Islet precursor cell (in vitro differentiated cells): ENCODE measurements around the gene KLHL15.
"Not testable (repeated sequence)": the region's sequence is repeated elsewhere in the genome, so short reads cannot be mapped to it uniquely, and the experiment has no call there.

Experiments
- DNase-seq: peaks from one replicate; pipeline ENCODE4 v3.0.0-alpha.2; 2018

Gene KLHL15, protein sequence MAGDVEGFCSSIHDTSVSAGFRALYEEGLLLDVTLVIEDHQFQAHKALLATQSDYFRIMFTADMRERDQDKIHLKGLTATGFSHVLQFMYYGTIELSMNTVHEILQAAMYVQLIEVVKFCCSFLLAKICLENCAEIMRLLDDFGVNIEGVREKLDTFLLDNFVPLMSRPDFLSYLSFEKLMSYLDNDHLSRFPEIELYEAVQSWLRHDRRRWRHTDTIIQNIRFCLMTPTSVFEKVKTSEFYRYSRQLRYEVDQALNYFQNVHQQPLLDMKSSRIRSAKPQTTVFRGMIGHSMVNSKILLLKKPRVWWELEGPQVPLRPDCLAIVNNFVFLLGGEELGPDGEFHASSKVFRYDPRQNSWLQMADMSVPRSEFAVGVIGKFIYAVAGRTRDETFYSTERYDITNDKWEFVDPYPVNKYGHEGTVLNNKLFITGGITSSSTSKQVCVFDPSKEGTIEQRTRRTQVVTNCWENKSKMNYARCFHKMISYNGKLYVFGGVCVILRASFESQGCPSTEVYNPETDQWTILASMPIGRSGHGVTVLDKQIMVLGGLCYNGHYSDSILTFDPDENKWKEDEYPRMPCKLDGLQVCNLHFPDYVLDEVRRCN

DNA sequence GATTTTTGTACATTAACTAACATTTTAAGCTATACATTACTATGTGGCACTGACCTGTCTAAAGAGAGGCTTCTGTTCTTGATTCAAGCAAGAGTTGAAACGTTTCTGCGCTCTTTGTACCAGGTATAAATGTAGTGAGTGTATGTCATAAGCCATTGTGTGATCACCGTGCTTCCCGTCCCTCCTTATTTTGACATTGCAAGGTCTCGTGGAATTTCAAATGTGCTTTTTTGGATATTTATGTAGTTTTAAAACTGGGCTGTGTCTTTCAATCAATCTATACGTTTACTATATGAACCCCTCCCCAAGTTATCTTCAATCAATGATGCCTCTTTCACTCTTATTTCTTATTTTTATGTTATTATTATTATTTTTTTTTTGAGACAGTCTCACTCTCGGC lies at the start of gene KLHL15:
KLHL15 (minus strand) TSS at position 101 of the 400 bp plus-strand sequence. CDS start 20,493 bp downstream, outside the sequence.
- DNase-seq = no peak

DNA sequence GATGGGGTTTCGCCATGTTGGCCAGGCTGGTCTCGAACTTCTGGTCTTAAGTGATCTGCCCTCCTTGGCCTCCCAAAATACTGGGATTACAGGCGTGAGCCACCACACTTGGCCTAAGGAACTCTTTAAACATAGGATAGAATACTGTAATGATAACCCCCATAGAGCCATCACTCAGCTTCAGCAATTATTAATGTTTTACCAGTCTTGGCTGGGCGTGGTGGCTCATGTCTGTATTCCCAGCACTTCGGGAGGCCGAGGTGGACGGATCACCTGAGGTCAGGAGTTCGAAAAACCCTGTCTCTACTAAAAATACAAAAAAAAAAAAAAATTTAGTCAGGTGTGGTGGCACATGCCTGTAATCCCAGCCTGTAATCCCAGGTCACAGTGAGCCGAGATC lies 42.9 kb upstream of the KLHL15 start:
- no peak for DNase-seq

DNA sequence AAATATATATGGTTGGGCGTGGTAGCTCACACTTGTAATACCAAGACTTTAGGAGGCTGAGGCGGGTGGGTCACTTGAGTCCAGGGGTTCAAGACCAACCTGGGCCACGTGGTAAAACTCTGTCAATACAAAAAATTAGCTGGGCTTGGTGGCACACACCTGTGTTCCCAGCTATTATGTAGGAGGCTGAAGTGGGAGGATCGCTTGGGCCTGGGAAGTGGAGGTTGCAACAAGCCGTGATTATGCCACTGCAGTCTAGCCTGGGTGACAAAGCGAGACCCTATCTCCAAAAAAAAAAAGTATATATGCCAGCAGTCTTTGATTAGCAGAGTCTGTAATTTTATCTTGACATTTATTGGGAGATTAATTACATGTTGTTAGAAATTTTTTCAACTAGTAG lies 36.5 kb upstream of the KLHL15 start:
- no peak for DNase-seq

DNA sequence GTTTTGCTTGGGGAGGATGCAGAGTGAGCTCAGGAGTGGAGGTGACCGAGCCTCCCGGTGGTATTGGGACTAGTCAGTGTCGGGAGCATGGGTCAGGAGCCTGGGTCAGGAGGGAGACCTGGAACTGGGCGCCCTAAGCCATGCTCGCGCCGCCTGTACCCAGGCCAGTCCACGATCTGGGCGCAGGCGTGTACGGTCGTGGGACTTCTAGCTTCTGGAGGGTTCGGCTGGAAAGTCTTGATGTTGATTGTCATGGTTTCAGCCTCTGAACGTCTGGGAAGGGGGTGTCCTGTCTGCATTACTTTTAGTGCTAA lies 28.0 kb upstream of the KLHL15 start:
- DNase-seq = no peak

DNA sequence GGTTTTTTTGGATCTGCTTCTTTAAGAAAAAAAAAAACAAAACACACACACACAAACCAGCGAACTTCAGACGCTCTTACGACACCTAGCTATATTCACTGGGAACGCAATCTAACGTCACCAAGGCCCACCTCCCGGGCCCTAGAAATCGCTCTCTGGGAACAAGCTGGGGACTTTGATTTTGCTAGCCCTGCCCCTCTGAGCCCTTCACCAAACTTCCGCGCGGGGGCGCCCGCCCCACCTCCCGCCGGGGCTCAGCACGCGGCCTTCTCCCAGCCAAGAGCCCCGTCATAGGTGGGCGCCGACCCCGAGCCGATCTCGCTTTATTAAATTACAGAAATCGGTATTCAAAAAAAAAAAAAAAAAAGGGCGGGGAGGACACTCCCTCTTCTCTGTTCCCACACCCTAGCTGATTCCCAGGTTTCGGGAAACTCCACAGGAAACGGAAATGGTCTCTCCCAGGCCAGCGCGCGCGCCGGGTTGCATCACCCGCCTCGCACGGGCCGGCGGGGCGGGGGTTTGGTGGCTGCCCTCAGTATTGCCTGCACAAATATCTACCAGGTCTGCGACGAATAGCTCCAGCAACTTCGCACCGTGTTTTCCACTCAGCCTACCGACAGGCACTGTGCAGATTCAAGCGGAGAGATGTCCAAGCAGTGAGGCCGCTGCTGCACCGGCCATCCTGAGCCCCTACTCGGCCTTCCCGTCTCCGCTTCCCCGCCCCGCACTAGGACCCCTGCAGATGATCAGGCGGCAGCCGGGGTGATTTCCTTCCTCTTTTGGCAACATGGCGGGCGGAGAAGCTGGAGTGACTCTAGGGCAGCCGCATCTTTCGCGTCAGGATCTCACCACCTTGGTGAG lies 27.4 kb upstream of the KLHL15 start, which contains the start of gene EIF2S3:
EIF2S3 (plus strand) TSS at position 775 of the 861 bp plus-strand sequence; CDS start at position 788, 13 bp downstream.
- peak; percentile 98 for DNase-seq

DNA sequence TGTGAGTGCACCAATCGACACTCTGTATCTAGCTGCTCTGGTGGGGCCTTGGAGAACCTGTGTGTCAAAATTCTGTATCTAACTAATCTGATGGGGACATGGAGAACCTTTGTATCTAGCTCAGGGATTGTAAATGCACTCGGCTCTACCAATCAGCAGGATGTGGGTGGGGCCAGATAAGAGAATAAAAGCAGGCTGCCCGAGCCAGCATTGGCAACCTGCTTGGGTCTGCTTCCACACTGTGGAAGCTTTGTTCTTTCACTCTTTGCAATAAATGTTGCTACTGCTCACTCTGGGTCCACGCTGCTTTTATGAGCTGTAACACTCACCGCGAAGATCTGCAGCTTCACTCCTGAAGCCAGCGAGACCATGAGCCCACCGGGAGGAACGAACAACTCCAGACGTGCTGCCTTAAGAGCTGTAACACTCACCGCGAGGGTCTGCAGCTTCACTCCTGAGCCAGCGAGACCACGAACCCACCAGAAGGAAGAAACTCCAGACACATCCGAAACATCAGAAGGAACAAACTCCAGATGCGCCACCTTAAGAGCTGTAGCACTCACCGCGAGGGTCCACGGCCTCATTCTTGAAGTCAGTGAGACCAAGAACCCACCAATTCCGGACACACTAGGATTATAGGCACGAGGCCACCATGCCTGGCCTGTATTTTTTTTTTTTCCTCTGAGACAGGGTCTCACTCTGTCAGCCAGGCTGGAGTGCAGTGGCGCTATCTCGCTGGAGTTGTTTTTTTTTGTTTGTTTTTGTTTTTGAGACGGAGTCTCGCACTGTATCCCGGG lies 23.7 kb upstream of the KLHL15 start:
- not testable (repeated sequence) for DNase-seq

DNA sequence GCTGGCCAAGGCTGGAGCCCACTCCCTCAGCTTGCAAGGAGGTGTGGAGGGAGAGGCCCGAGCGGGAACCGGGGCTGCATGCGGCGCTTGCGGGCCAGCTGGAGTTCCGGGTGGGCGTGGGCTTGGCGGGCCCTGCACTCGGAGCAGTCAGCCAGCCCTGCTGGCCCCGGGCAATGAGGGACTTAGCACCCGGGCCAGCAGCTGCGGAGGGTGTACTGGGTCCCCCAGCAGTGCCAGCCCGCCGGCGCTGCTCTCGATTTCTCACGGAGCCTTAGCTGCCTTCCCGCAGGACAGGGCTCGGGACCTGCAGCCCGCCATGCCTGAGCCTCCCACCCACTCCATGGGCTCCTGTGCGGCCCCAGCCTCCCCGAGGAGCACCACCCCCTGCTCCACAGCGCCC lies 22.7 kb upstream of the KLHL15 start:
- DNase-seq = not testable (repeated sequence)

DNA sequence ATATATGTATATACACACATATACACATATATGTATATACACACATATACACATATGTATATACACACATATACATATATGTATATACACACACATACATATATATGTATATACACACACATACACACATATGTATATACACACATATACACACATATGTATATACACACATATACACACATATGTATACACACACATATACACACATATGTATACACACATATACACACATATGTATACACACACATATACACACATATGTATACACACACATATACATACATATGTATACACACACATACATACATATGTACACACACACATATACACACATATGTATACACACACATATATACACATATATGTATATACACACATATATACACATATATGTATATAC lies 19.1 kb upstream of the KLHL15 start:
- DNase-seq = not testable (repeated sequence)

DNA sequence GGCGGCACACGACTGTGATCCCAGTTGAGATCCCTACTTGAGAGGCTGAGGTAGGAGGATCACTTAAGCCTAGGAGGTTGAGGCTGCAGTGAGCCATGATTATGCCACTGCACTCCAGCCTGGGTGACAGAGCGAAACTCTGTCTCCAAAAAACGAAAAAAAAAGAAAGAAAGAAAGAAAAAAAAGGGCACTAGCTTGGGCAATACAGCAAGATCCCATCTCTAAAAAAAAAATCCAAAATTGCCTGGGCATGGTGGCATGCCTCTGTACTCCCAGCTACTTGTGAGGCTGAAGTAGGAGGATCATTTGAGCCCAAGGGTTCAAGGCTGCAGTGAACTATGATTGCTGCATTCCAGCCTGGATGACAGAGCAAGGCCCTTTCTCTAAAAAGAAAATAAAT lies 10.7 kb upstream of the KLHL15 start:
- DNase-seq = no peak

DNA sequence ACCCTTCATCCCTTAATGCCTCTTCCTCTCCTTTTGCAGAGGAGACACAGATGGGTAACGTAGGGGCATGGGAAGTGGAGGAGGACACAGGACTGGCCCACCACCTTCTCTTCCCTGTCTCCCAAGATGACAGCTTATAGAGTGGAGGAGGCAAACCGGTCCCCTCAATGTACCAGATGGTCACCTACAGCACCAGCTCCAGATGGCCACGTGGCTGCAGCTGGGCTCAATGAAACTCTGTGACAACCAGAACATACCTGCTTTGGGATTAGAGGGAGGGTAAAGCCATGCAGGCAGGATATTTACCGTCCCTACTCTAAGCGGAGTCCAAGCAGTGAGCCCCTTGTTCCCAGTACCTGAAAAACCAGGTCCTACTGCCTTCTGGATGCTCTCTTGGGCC lies 7.5 kb upstream of the KLHL15 start:
- no peak for DNase-seq

DNA sequence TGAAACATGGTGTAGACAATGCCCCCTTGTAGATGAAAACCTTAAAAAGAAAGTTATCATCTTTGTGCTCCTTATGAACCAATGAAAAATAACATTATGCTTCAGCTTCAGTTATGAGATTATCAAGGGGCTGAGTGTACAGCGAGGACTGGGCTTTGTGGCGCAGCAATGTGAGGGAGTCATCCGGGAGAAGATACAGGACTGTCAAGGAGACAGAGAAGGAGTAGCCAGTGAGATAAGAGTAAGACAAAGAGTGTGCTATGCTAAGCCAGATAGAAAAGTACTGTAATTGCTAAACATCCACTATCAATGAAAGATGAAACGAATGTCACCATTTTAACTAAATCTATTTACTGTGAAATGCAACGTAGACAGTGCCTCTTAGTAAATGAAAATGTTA lies 3.6 kb upstream of the KLHL15 start:
- no peak for DNase-seq

DNA sequence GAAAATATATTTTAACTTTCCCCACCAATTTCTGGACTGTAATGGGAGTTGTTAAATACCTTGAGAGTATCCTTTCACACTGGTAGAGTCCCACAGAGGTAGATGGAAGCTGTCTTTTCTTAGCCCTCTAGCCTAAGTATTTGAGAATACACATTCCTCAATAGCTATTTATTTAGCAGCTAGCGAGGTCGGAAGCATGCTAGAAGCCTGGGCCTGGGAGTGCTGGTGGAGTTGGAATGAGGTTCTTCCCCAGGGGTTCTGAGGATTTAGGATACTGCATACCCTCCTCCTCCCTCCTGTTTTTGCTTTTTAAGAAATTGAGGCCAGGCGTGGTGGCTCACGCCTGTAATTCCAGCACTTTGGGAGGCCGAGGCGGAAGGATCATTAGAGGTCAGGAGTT lies 999 bp upstream of the KLHL15 start:
- no peak for DNase-seq

DNA sequence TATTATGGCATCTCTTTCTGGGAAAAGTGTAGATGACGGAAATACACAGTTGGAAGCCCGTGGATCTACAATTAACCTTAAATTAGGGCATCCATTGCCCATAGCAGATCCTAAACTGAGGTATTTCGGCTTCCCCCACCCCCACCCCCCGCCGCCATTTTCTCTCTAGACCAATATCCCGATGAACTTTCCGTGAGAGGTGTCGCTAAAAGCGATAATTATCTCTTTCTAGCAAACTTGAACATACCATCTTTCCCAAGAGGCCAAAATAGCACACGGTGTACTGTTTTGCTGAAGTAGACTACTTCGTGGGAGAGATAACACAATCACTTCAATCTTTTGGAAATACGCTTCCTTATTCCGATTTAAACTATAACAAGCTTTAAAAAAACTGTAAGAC lies 554 bp downstream of the KLHL15 start:
- DNase-seq = no peak

DNA sequence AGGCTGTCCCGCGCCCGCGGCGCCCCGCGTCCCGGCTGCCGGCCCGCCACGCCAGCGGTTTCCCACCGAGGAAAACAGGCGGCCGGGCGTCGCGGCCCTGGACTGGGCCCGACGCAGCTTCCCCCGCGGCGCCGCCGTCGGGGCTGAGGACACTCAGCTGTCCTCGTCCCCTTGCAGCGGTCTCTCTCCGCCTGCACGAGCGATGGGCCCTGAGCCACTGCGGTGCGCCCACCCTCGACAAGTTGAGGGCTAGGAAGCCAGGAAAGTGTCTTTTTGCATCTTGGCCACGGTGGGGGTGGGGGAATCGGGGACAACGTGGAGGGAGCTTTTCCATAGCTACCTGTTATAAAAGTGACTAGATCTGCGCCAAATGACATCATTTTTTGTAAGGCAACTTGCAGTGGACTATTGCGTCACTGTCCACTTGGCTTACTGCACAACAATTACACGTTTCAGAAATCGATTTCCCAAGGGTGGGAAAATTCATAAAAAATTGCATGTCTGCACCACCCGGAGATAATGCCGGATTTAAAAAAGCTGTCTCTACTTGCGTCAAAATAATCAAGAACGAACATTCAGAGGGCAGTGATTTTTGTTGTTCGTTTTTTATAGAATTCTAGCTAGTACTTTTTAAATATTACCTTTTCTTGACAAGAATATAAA lies 1.1 kb downstream of the KLHL15 start:
- DNase-seq = no peak

DNA sequence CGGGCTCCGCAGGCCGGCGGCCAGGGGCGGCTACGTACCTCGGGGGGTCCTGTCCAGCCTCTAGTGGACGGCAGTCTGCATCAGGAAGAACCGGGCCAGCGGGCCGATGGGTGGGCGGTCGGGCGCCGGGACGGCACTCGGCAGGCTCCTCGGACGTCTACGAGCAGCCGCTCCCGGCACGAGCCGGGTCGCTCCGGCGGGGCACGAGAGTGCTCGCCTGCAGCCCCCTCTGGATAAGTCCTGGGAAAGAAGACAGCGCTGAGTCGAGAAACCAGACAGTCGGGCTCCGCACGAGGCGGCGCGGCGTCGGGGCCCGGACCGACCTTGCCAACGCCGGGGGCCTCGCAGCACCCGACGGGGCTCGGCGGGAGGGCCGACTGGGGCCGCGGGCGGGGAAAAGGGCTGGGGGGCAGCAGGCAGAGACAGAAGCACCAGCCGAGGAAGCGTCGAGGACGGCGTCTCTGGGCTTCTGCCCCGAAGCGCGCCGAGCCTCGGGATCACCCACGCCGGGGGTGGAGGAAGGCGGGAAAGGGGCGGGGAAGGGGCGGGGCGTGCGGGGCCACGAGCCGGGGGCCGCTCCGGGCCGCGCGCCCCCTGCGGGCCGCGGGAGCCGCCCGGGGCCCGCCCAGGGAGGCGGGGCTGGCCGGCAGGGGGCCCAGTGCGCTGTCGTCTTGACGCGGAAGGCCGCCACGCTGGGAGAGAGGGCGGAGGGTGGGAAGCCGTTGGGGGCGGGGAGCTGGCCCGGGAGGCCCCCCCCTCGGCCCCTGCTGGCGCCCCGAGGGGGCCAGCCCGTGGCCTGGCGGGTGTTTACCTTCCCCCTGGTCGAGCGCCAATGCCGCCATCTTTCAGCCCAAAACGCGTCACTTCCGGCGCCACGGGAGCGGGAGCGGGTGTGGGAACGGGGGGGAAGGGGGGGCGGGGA lies 1.9 kb downstream of the KLHL15 start:
- DNase-seq = peak; percentile 97

DNA sequence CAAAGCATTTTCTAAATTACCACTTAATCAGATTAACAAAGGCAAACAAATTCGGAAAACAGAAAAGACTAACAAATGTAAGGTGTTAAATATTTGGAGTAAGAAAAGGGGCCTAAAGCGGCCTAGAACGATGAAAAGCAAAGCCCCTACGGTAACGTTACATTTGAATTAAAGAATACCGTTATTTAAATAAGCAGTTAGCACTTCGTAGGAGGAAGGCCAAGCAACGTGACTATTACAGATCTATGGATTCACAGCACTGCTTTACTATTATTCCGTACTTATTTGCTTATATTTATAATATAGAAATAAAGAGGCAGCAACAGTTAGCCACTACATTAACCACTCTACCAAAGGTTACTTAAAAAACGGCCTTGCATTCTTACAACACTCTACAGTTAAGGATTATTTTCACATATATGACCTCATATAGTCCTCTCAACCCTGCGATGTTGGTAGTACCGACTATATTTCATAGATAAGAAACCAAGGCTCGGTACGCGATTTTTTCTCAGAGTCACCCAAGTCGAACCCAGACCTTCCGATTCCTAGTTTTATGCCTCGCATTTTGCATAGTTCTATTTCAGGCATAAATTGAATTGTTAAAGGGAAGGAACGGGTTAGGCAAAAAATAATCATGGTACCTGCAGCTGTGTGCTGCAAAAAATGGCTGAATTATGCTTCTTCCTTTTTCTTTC lies 2.9 kb downstream of the KLHL15 start:
- no peak for DNase-seq

DNA sequence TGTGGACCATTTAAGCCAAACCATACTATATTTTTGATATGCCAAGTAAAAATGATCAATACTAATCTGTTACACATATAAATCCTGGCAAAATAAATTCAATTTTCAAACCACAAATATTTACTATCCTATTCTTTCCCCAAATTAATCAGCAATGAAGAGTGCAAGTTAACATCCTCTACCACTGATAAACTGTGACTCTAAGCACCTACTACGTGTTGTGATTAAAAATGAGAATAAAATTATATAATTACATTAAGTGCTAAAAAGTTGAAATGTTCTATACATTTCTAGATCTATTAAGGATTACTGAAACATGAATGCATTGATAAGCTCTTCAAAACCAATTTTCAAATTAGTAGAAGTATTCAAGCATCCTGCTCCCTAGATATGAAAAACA lies 3.4 kb downstream of the KLHL15 start:
- no peak for DNase-seq

DNA sequence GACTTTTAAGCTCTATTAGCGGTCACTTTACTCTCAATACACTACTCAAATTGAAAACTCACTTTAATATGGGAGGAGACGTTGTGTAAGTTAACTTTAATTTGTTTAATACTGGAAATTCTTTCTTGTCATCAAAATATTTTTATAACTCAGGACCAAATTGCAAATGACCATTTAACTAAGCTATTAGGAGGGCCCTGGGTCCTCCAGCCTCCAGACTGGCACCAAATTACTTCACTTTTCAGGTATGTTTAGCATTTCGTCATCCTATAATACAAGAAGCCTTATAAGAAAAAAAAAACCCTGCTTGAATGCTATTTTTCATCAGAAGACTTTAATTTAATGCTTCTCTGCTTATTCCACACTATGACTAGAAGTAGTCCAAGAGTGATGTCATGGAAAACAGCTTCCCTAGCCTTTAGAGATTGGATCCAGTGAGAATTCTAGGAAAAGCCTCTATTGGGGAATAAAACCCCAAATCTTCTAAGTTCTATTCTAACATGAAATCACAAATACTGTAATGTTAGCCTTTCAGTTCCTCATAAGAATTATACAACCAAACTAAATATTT lies 6.6 kb downstream of the KLHL15 start:
- no peak for DNase-seq

DNA sequence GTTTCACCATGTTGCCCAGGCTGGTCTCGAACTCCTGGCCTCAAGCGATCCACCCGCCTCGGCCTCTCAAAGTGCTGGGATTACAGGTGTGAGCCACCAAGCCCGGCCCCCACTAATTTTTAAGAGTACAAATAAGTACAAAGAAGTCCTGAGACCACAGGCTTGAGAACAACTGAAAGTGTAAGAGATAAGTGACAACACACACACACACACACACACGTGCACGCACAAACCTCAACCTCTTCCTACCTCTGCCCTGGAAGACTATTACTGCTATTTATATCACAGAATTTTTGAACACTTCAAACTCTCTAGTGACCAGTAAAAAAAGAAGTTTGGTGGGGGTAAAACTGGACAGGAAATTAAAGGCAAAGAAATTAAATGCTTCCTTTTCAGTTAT lies 7.5 kb downstream of the KLHL15 start:
- no peak for DNase-seq

DNA sequence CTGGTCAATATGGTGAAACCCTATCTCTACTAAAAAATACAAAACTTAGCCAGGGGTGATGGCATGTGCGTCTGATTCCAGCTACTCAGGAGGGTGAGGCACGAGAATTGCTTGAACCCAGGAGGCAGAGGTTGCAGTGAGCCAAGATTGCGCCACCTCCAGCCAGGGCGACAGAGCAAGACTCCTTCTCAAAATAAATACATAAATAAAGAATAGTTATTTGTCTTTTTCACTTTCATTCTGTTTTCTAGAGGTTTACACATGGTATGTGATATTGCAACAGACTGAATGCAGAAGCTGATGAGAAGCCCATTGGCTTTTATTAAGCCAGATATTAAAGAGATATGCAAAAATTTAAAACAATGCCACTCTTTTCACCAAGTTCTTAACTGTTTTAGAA lies 8.2 kb downstream of the KLHL15 start:
- DNase-seq = no peak
